ENCODE measurements around the gene CELA2A. TPM values are rescaled to one million over a fixed set of nuclear protein-coding genes. Genes with fewer than 3 reads are reported as not detected.
A peak's percentile ranks its signal among the peaks of the same experiment; 100 is the strongest.

CELA2A gene
- total RNA-seq, 1 donor from 2014 or later, result not detected

DNA sequence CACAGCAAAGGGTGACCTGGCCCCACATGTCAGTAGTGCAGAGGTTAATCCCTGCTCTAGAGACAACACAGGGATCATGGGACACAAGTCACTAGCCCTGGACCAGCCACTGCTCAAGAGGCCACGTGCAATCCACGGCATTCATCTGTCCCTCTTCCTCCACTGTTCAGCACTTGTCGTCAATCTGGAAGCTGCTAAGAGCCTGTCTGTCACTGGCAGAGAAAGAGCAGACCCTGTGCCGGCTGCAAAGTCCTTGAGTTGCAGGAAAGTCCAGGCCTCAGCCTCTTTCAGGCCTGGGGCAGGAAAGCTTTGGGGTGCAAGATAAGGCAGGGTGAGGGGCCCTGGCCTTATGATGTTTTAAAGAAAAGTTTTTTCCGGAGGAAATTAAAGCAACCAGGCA is 36.1 kb downstream of the CELA2A start:
- no peak for TF ChIP-seq CTCF (IDR thresholded peaks at IDR 0.05; ENCODE audit: unreplicated experiment)
- H3K4me1 Mint-ChIP-seq, result no peaks in the 10 kb centered on the region
- peaks cover 41% of the 10 kb centered on the region for H3K36me3 Mint-ChIP-seq
- peaks cover 3% of the 10 kb centered on the region for H3K9me3 Mint-ChIP-seq
- no peaks in the 10 kb centered on the region for H3K27me3 Mint-ChIP-seq (ENCODE audit: low read depth)
- H3K4me3 Mint-ChIP-seq, result no peak overlapping the region
- no peak for DNase-seq (ENCODE audit: low spot score in 2 of 2, unreplicated experiment in 2 of 2)
- no peak overlapping the region for H3K27ac Mint-ChIP-seq

GRCh38 chr1:15493869-15494390 is 37.4 kb downstream of the CELA2A start:
- TF ChIP-seq CTCF (IDR thresholded peaks at IDR 0.05; ENCODE audit: unreplicated experiment), result no peak
- Mint-ChIP-seq H3K27me3 (ENCODE audit: low read depth) (no peaks in the 10 kb centered on the region), H3K27ac (no peak overlapping the region), H3K4me3 (no peak overlapping the region), H3K36me3 (peaks cover 45% of the 10 kb centered on the region), H3K4me1 (no peaks in the 10 kb centered on the region), H3K9me3 (peaks cover 3% of the 10 kb centered on the region)
- DNase-seq (ENCODE audit: low spot score in 2 of 2, unreplicated experiment in 2 of 2), result no peak

DNA sequence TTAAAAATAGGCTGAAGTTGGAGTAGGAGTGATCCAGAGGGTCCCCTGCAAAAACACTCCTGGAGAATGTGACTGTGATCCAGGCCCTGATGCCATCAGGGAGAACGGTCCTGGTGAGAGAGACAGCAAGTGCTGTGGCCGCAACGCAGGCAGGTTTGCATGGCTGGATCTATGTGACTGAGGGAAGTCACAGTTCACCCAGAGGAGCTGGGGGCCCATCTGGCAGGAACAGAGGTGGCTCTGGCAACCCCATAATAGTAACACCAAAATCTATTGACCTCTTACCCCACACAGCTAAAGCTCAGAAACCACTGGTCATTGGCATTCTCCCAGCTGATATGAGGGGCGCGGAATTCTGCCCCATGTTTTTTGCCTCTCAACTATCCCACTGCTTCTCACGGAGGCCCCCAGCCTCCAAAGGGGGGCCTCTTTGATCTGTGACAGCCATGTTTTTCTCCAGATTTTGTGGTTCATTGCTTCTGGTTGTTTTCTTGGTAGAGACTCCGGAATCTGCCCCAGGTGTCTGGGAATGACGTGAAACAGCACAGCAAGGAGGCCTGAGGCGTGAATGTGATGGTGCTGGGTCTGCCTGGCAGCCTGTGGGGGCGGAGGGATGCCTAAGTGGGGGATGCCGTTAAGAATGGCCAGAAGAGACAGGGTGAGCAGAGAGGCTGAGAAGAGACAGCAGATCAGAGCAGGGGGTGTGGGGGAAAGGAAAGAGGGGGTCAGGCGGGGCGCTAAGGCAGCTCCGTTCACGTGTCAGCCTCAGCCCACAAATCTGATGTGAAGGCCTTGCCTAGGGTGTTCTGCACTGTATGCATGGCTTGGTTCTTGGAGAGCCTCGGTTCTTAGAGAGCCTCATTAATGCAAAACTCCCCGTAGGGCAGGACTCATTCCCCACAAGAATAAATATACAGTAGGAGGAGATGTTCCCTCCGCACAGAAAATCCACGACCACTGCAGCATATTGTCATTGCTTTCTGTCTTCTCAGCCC is 43.9 kb downstream of the CELA2A start:
- no peak overlapping the region for H3K4me3 Mint-ChIP-seq
- H3K27me3 Mint-ChIP-seq (ENCODE audit: low read depth), result no peaks in the 10 kb centered on the region
- peak overlapping the region; percentile 43 for H3K27ac Mint-ChIP-seq
- H3K36me3 Mint-ChIP-seq, result peaks cover 21% of the 10 kb centered on the region
- peaks cover 8% of the 10 kb centered on the region for H3K4me1 Mint-ChIP-seq
- no peak for TF ChIP-seq CTCF (IDR thresholded peaks at IDR 0.05; ENCODE audit: unreplicated experiment)
- no peak for DNase-seq (ENCODE audit: low spot score in 2 of 2, unreplicated experiment in 2 of 2)
- H3K9me3 Mint-ChIP-seq, result no peaks in the 10 kb centered on the region

DNA sequence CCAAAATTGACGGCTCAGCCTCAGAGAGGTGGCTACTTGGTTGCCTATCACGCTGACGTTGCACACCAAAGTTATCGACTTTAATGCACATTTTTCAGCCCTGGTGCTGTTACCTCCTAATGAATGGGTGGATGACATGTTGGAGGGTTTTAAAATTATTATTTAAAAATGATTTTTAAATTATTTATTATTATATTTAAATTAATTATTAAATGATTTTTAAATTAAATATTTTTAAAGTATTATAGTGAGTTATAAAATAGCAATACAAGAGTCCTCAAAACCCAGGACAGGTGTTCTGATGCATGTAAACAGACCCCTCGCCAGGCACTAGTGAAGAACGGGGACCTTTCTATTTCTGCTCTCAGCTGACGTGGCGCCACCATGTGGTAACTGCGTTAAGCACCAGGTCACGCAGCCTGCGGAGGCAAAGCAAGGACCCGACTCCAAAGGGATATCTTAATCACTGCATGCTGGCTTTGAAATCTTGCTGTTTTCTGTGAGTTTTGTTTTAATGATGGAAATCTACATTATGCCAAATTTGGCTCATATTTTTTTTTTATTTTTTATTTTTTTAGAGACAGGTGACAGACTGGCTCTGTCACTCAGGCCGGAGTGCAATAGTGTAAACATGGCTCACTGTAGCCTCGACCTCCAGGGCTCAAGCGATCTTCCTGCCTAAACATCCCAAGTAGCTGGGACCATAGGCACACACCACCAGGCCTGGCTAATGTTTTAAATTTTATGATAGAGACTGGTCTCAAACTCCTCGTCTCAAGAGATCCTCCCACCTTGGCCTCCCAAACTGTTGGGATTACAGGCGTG is 44.9 kb downstream of the CELA2A start:
- TF ChIP-seq CTCF (IDR thresholded peaks at IDR 0.05; ENCODE audit: unreplicated experiment), result peak; percentile 69
- Mint-ChIP-seq H3K4me3 (no peak overlapping the region), H3K4me1 (peaks cover 8% of the 10 kb centered on the region), H3K36me3 (peaks cover 12% of the 10 kb centered on the region), H3K27ac (no peak overlapping the region), H3K27me3 (ENCODE audit: low read depth) (no peaks in the 10 kb centered on the region), H3K9me3 (no peaks in the 10 kb centered on the region)
- peak; percentile 42 to 61 for DNase-seq (ENCODE audit: low spot score in 2 of 2, unreplicated experiment in 2 of 2)

GRCh38 chr1:15504436-15504835 is 47.9 kb downstream of the CELA2A start:
- no peak for TF ChIP-seq CTCF (IDR thresholded peaks at IDR 0.05; ENCODE audit: unreplicated experiment)
- no peaks in the 10 kb centered on the region for H3K9me3 Mint-ChIP-seq
- H3K27ac Mint-ChIP-seq, result no peak overlapping the region
- H3K36me3 Mint-ChIP-seq, result peaks cover 11% of the 10 kb centered on the region
- H3K4me3 Mint-ChIP-seq, result no peak overlapping the region
- H3K4me1 Mint-ChIP-seq, result peaks cover 8% of the 10 kb centered on the region
- no peaks in the 10 kb centered on the region for H3K27me3 Mint-ChIP-seq (ENCODE audit: low read depth)
- no peak for DNase-seq (ENCODE audit: low spot score in 2 of 2, unreplicated experiment in 2 of 2)

Measured in mesothelial cell of epicardium (in vitro differentiated cells).